Astrocyte (in vitro differentiated cells and primary cell): ENCODE data around the gene SFSWAP.

Source experiments
- EZH2 ChIP-seq: IDR thresholded peaks from 2 replicates; pipeline ENCODE4 v1.6.1; 2012; ENCODE audit warnings: mild to moderate bottlenecking, low read length, inconsistent platforms; ENCODE audit not compliant: insufficient read depth
- TF ChIP-seq, protein P1 (sequence below): IDR thresholded peaks from 2 replicates; pipeline ENCODE4 v1.5.1; 2011; ENCODE audit warnings: low read depth, mild to moderate bottlenecking, inconsistent platforms, low read length, moderate library complexity; ENCODE audit not compliant: insufficient read depth

DNA sequence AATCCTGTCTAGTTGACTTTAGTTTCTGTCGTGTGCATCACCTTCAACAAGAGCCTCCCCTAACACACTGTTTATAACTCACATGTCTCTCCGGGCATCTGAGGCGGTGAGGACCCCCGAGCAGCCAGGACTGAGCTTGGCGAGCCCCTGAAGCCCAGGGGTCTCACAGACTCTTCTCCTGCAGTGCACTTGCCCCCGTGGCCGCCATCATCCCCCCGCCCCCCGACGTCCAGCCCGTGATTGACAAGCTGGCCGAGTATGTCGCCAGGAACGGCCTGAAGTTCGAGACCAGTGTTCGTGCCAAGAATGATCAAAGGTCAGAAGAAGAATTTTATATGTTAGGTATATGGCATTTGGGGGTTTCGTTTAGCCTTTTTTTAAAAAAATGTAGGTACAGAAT lies 43.3 kb downstream of the SFSWAP start:
- TF ChIP-seq, protein P1, sequence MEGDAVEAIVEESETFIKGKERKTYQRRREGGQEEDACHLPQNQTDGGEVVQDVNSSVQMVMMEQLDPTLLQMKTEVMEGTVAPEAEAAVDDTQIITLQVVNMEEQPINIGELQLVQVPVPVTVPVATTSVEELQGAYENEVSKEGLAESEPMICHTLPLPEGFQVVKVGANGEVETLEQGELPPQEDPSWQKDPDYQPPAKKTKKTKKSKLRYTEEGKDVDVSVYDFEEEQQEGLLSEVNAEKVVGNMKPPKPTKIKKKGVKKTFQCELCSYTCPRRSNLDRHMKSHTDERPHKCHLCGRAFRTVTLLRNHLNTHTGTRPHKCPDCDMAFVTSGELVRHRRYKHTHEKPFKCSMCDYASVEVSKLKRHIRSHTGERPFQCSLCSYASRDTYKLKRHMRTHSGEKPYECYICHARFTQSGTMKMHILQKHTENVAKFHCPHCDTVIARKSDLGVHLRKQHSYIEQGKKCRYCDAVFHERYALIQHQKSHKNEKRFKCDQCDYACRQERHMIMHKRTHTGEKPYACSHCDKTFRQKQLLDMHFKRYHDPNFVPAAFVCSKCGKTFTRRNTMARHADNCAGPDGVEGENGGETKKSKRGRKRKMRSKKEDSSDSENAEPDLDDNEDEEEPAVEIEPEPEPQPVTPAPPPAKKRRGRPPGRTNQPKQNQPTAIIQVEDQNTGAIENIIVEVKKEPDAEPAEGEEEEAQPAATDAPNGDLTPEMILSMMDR: no peak
- TF ChIP-seq EZH2: no peak
